Forelimb muscle (tissue), 1 donor: Measurements from ENCODE around the gene PPP1R3D. TPM values are rescaled to one million over a fixed set of nuclear protein-coding genes. Genes with fewer than 3 reads are reported as not detected.
A peak's percentile ranks its signal among the peaks of the same experiment; 100 is the strongest.
"Not testable (repeated sequence)": the region's sequence is repeated elsewhere in the genome, so short reads cannot be mapped to it uniquely, and the experiment has no call there.

Experiments
- DNase-seq: peaks from one replicate; pipeline ENCODE4 v3.0.0-alpha.2; 2013; ENCODE audit warnings: low read depth
- polyA plus RNA-seq: library from polyadenylated mRNA; unstranded; fragments of 120-200 nt; gene quantifications from one replicate; pipeline ENCODE4 v1.2.1, GENCODE V29; 2013; ENCODE audit not compliant: insufficient read length

PPP1R3D gene, protein sequence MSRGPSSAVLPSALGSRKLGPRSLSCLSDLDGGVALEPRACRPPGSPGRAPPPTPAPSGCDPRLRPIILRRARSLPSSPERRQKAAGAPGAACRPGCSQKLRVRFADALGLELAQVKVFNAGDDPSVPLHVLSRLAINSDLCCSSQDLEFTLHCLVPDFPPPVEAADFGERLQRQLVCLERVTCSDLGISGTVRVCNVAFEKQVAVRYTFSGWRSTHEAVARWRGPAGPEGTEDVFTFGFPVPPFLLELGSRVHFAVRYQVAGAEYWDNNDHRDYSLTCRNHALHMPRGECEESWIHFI
- 4.6 TPM for polyA plus RNA-seq

DNA sequence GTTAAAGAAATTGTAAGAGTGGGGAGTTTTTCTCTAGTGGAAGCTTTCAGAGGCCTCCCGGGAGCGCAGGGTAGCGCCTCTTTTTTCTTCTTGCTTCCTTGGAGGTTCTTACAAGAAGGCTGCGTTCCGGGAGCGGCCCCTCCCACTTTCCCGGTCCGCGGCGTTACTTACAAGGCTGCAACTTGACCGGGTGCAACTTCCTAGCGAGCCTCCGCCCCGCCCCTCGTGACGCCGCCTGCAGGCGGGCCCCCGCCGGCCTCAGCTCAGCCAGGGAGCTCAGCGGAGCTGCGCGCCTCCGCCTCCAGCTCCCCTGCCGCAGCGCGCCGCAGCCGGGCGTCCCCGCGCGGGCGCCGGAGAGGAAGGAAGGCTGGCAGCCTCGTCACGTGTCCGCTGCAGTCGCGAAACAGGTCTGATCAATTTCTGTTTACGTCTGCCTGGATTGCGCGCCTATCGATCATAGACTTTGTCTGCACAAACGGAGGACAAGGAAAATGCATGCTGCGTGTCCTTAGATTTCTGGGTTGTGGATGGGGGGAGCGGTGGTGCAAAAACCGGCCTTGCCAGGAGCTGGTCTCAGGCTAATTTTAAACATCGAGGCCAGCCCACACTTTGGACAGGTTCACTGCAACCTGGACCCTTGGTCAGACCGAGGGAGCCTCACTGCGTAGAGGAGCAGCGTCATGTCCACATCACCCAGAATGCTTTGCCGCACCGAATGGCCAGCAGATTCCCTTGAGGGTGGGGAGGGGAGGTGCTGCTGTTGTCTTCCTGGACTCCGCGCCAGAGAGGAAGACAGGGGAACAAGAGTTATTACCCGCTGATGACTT lies at the start of gene PPP1R3D, which contains the start of gene FAM217B:
TSS of gene PPP1R3D (minus strand) at position 177 of the 827 bp plus-strand sequence. CDS start 374 bp downstream, outside the sequence.
TSS of gene FAM217B (plus strand) at position 261 of the 827 bp plus-strand sequence. CDS start 3,555 bp downstream, outside the sequence.
- DNase-seq = peak; percentile 86

DNA sequence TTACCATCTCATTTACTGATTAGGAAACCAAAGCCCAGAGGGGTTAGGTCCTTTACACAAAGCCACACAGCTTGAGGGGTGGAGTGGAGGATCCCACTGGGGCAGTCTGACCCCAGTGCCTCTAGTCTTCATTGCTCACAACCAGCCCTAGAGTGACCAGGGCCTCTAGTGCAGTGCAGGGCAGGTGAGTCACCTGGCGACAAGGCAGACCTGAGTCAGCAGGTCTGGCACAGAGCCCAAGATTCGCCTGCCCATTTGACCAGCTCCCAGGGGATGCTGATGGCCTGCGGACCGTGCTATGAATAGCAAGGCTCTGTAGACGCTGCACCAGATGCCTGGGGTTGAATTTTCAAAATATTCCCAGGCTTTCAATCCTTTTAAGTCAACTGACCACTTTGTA lies 48.0 kb upstream of the PPP1R3D start:
- no peak for DNase-seq

DNA sequence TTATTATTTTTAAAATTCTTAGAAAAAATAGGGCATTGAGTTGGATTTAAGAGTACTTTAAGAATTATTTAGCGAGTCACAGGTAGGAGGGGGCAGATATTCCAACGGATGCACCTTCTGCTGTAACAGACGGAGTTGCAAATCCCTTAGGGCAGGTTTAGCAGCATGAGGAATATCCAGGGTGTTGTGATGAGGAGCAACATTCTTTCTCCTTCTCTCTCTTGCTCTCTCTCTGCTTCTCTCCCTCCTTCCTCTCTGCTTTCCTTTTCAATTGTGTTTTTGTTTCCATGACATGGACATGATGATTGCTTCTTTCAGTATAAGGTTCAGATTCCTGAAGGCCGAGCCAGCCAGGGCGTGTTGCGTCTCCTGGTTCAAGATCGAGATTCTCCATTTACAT lies 47.0 kb upstream of the PPP1R3D start:
- DNase-seq = no peak

DNA sequence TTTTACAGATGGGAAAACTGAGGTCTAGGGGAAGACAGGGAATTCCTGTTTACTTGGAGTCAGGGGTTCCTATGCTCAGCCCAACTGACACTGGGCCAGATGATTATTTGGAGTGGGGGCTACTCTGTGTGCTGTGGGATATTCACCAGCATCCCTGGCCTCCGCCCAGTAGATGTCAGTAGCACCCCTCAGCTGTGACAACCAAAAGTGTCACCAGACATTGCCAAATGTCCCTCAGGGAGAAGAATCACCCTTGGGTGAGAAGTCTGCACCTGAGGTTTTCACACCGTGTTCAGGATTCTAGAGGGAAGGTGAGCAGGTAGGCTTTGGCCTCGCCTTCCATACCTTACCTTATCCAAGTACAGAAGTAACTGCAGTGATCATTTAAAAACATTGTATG lies 45.8 kb upstream of the PPP1R3D start:
- no peak for DNase-seq

DNA sequence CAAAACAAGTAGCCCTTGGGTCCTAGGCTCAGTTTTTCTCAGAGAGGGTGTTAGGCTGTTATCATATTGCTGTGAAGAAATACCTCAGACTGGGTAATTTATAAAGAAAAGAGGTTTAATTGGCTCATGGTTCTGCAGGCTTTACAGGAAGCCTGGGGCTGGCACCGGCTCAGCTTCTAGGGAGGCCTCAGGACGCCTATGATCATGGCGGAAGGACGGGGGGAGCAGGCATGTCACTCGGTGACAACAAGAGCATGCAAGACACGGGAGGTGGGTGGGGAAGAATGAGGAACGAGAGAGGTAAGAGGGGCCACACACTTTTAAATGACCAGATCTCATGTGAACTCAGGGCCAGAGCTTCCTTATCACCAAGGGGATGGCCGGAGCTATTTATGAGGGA lies 45.1 kb upstream of the PPP1R3D start:
- DNase-seq = no peak

DNA sequence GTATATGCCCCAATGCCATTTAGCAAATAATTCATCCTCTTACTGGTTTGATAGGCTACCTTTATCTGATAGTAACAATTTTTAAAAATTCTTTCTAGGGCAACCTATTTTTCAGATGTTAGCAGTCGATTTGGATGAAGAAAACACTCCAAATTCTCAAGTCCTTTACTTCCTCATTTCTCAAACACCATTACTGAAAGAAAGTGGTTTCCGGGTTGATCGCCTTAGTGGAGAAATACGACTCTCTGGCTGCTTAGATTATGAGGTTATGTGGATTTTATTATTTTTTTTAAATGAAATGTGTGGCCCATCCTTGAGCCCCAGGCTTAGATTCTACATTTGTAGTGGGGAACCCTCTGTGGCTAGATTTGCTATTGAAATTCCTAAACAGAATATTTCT lies 44.4 kb upstream of the PPP1R3D start:
- DNase-seq = no peak

DNA sequence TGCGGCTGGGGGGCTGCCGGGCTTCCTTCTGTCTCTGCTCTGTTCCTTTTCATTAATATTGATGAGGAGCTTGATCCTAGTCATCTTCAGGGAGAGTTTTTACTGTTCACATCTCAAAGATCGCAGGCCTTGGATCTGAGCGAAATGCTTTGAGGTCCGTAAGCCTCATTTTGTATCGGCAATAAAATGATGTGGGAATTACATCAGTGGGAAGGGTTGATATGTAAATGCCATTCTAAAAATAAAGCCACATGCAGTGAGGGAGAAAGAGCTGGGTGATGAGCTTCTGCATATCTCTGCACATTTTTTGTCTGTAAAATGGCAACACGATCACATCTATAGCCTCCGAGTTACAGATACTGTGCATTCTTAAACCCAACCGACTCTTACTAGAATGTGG lies 43.0 kb upstream of the PPP1R3D start:
- no peak for DNase-seq

DNA sequence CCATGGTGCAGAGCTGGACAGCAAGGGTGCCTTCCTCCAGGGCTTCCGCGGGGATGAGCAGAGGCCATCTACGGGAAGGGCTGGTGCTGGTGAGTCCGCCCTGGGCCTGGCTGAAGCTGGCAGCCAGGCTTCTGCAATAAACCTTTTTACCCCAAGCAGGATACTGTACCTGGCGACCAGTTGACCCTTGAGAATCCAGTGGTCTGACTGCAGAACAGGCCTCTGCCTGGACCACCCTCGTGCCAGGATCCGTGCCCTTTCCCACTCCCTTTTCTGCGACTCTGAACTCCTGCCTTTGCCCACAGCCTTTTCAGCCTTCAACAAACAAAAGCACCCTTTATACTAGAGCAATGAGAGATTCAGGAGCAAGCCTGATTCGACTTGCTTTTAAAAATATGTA lies 37.0 kb upstream of the PPP1R3D start:
- no peak for DNase-seq

DNA sequence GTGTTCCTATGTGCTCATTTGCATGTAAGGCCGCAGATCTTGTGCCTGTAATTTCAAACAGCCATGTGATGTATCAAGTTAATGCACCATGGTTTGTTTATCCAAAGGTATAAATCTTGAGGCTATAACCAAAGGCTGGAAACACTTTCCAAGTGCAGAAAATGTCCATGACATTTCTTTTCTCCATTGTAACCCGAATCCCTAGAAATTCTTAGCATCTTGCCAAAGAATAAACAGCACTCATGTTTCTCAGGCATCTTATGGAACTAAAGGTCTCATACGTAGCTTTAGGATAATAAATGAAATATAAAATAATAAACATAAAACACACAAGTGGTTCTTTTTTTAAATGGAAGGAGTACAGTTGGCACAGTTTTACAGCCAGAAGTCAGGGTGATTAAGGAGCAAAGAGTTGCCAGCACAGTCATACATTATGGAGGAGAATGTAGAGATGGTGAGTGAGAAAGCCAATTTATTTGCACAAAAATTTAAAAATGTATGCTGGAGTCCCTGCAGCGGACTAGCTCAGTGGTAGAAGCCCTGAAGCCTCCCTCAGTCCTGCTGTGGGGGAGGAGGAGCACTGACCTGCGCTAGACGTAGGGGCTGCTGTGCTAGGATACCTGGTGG lies 36.2 kb upstream of the PPP1R3D start:
- DNase-seq = no peak

DNA sequence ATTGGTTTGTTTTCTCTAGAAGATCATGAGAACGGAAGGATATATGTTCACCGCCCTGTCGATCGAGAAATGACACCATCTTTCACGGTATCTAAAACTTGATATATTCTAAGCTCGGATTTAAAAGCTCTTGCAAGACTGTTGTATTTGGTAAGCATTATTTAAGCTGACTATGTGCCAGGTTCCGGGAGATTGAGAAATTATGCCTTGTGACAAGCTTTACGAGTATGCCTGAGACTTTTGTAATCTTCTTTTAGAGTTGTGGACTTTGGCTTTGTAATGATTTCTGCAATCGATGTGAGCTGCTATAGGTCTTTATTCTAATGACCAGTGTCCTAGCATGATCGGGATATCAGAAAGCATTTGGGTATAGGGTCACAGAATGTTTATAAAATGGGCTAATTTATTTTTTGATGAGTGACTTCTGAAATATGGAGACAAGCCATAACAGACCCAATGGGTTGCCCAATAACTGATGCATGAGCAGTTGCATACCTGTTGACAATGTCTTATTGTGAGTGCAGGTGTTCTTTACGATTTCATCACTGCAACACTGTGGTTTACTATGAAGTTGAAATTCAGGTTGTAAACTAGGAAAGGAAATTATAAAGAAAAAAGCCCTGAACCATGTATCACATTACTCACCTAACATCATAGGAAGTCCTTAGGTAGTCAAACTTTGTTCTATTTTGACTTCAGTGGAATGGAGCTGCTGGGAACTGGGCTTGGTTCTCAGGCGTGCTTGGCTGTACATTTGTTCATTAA lies 32.1 kb upstream of the PPP1R3D start:
- no peak for DNase-seq

DNA sequence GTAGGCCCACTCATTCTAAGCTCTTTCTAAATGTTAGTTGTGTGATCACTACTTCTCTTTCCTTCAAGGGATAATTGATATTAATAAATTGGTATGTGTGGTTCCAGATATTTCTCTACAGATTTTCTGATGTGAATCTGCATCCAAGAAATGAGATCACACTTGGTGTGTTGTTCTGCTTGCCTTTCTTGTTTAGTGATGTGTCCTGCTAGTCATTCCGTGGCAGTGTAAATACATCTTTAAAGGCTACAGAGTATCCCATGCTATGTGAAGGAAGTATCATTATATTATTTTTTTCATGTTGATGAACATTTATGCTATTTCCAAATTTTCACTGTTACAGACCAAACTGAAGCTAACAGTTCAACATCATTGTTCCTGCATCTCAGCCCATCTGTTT lies 31.3 kb upstream of the PPP1R3D start:
- DNase-seq = no peak

DNA sequence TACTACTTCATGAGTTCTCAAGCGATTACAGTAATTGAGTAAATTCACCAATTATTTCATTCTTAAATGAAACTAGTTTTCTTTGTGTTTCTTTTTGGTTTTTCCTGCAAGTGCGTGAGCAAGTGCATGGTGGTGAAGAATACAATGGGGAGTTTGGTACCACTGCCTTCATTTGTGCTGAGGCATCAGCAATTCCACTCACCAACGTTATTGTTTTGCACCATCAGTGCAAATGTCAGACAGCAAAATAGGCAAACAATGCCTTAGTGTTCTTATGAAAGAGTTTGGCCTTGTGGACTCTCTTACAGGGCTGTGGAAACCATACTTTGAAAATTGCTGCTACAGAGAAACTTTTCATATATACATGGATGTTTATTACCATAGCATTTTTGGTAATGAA lies 26.3 kb upstream of the PPP1R3D start:
- no peak for DNase-seq

DNA sequence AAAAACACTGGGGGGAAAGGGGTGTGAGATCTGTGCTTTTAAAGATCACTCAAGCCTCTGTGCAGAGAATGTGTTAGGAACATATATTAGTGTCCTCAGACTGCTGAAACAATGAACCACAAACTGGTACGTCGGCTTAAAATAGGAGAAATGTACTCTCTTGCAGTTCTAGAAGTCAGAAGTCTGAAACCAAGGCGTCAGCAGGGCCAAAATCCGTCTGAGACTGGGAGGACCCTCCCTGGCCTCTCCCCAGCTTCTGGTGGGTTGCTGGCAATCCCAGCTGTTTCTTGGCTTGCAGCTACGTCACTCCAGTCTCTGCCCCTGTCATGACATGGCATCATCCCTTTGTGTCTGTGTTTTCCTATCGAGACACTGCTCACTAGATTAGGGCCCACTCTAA lies 22.1 kb upstream of the PPP1R3D start:
- DNase-seq = no peak

DNA sequence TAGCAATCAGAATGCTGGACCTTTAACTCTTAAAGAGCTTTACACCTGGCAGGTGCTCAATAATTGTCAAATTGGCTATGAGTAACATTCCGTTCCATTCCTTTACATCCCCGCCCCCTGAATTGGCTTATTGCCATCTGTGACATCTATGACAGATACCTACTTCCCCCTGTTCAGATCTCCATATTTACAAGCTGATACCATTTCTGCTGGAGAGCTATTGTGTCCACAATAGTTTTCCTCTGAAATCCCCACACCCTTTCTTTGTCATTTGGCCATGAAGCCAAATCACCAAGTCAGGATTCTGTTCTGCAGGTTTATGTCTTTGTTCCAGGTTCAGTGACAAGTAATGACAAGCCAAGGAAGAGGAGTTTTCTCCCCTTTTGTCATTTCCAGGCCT lies 21.3 kb upstream of the PPP1R3D start:
- no peak for DNase-seq

DNA sequence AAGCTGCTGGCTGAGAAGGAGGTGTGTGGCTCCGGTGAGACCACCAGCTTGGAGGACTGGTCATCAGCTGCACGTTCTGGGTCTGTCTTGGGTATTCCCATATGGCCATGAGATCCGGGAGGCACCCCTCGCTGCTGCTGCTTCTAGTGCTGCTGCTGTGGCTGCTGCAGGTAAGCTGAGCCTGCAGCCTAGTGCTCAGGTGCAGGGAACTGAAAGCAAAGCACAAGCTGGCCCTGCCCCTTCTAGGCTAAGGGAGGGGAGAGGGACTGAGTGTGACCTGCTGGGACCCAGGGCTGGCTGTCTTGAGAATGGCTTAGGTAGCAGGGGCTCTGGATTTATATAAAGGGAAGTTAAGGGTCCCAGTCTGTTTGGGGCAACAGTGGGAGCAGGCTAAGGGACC lies 18.5 kb upstream of the PPP1R3D start:
- no peak for DNase-seq

DNA sequence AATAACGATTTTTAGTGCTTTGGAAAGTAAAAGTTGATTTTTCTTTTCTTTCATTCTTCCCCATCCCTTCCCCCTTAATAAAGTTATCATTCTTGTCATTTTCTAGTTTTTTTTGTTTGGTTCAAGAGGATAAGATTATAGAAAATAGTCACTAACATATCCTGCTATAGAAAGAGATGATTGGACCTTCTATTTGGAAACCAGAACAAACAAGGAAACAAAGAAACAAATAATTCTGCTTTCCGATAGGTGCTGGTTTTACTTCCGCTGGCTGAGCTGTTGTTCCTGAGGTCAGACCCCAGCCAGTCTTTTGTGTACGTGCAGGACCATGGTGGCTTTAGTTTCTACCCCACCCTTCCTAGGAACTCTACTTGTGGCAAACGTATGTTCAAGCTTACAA lies 18.0 kb upstream of the PPP1R3D start, which contains the start of gene CDH26:
TSS of gene CDH26 (plus strand) at position 301 of the 400 bp plus-strand sequence. CDS start 304 bp downstream, outside the sequence.
- no peak for DNase-seq

DNA sequence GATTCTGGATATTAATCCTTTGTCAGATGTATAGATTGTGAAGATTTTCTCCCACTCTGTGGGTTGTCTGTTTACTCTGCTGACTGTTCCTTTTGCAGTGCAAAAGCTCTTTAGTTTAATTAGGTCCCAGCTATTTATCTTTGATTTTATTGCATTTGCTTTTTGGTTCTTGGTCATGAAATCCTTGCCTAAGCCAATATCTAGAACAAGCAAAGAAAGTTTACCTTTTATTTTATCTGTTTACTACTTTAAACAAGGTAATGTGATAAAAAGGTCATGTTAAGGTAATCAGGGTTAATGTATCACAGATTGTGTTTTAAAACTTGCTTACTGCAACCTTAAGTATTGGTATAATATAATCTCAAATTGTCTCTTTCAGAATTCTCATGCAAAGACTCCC lies 17.5 kb upstream of the PPP1R3D start:
- DNase-seq = not testable (repeated sequence)

DNA sequence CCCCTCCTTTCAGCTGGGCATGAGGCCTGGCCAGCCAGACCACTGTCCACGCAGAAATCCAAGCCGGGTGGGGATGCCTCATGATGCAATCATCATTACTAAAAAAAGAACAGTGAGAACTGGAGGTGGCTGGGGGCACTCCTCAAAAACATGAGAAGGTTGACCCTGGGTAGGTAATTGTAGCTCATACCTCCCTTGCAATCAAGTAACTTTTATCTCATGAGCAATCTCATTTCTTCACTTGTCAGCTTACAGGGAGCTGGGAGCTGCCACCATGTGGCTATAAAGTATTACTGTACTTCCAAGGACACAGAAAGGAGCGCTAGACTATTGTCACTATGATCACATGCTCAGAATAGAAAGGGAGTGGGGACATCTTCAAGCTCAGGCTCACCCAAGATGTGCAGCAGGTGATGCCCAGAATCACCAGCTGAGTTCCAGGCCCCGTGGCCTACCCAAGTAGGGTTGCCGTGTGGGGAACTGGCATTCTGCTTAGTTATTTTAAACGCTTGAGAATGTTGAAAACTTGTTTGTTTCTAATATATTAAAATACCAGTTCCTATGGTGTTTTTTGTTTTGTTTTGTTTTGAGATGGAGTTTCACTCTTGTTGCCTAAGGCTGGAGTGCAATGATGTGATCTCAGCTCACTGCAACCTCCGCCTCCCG lies 15.2 kb upstream of the PPP1R3D start:
- no peak for DNase-seq

DNA sequence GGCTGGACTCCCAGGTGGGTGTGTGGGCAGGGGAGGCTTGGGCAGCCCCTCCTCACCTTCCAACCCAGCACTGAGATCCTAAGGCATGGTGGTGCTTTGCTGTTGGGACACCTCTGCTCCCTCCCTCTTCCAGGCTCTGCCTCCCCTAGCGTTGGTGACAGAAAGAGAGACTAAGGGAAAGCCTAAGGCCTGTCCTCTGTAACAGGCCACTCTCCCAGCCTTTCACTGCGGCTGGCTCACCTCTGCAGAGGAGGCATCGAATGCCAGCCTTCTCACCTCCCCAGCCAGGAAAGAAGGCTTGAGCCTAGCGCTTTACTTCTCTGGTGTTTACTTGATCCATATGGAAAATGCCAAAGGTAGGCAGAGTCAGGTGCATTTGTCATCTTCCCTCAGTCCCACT lies 14.6 kb upstream of the PPP1R3D start:
- no peak for DNase-seq

DNA sequence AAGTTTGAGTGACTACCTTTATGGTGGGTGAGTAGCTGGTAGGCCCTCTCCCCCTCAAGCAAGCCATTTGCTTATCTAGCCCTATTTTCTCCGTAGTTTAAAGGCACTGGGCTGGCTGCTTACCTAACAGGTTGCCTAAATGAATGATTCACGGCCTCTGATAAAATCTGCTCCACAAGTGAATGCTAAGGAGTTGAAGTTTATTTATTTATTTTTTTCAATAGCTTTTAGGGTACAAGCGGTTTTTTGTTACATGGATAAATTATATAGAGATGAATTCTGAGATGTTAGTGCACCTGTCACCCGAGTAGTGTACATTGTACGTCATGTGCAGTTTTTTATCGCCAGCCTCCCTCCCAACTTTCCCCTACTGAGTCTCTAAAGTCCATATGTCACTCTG lies 9.8 kb upstream of the PPP1R3D start:
- no peak for DNase-seq
